Muscle of leg (tissue), 11 donors: ENCODE data around the gene MRPL10. TPM values are rescaled to one million over a fixed set of nuclear protein-coding genes. Genes with fewer than 3 reads are reported as not detected.

Experiments
- DNase-seq: peaks from one replicate; pipeline ENCODE4 v3.0.0; 2013
- H3K27ac ChIP-seq: one replicate; pipeline ENCODE4 v1.5.1; 2013; ENCODE audit warnings: mild to moderate bottlenecking, low read length, control low read depth
- H3K27me3 ChIP-seq: one replicate; pipeline ENCODE4 v1.6.1; 2013; ENCODE audit warnings: low read length; ENCODE audit not compliant: control insufficient read depth, insufficient read depth
- H3K36me3 ChIP-seq: one replicate; pipeline ENCODE4 v1.6.1; 2013; ENCODE audit warnings: low read length; ENCODE audit not compliant: control insufficient read depth, insufficient read depth
- H3K4me1 ChIP-seq: one replicate; pipeline ENCODE4 v1.6.1; 2013; ENCODE audit warnings: low read length; ENCODE audit not compliant: control insufficient read depth, insufficient read depth
- H3K4me3 ChIP-seq: one replicate; pipeline ENCODE4 v1.5.1; 2013; ENCODE audit warnings: low read length, control low read depth
- H3K9me3 ChIP-seq: replicated peaks from 2 replicates; pipeline ENCODE4 v1.6.1; 2013; ENCODE audit warnings: low read depth, low read length; ENCODE audit not compliant: control insufficient read depth
- WGBS: methylation state at CpG from one replicate; pipeline ENCODE4 v1.1.5; 2013; ENCODE audit warnings: missing lambda C conversion rate; ENCODE audit not compliant: insufficient coverage; 5-methylcytosine and 5-hydroxymethylcytosine counted together
- polyA plus RNA-seq, 8 donors: library from polyadenylated mRNA; unstranded; fragments of 120-200 nt; gene quantifications; one replicate each; pipeline versions ENCODE4 v1.2.1 to v1.2.3, GENCODE V29; 2013; ENCODE audit warnings: inconsistent platforms in 1 of 8, low replicate concordance in 1 of 8; ENCODE audit not compliant: insufficient read length in 8 of 8, insufficient read depth in 1 of 8
- total RNA-seq: library from RNA; stranded (reverse); fragments of 120-200 nt; gene quantifications from one replicate; pipeline ENCODE4 v1.2.4, GENCODE V29; 2013

The MRPL10 gene
- total and polyA plus RNA-seq, 9 donors: 37.5 to 62.9 (median 54.3) TPM

GRCh38 chr17:47808036-47808829 lies 23.1 kb downstream of the MRPL10 start:
- 90% methylated on average over 16 of the region's 20 CpGs for WGBS
- Histone ChIP-seq H3K9me3 (no peaks in the 10 kb centered on the region), H3K27me3 (no peaks in the 10 kb centered on the region), H3K27ac (no peak overlapping the region), H3K36me3 (peaks cover 56% of the 10 kb centered on the region), H3K4me3 (no peak overlapping the region), H3K4me1 (peaks cover 11% of the 10 kb centered on the region)
- peak; percentile 0 for DNase-seq

DNA sequence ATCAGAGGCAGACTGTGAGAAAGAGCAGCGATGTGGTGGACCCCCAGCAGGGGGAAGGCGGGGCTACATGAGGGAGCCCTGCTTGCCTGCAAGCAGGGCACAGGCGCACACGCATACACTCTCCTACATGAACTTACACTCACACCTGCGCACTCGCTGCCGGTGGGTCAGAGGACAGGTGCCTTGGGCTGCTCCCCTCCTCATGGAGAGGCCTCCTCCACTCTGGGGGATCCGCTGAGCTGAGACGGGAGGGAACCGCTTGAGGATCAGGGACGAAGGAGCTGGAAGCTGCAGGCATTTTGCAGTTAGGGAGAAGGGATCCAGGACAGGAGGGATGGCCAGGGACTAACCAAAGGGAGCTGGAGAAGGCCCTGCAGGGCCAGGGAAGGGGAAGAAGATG lies 23.9 kb downstream of the MRPL10 start:
- no peak overlapping the region for H3K27ac ChIP-seq
- no peaks in the 10 kb centered on the region for H3K9me3 ChIP-seq
- H3K4me1 ChIP-seq: peaks cover 11% of the 10 kb centered on the region
- H3K4me3 ChIP-seq: no peak overlapping the region
- no peaks in the 10 kb centered on the region for H3K27me3 ChIP-seq
- DNase-seq: peak; percentile 0
- peaks cover 48% of the 10 kb centered on the region for H3K36me3 ChIP-seq
- WGBS: 80% methylated on average over 7 of the region's 11 CpGs

DNA sequence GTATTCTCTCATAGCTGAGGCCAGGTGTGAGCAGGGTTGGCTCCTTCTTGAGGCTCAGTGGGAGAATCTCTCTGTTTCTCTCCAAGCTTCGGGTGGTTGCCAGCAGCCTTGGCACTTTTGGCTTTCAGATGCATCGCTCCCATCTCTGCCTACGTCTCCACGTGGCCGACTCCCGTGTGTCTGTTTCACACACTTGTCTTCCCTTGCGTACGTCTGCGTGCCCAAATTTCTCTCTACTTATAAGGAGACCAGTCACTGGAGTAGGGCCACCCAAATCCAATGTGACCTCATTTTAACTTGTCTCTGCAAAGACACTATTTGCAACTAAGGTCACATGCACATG lies 24.5 kb downstream of the MRPL10 start:
- Histone ChIP-seq H3K4me1 (peaks cover 11% of the 10 kb centered on the region), H3K9me3 (no peaks in the 10 kb centered on the region), H3K27ac (peak overlapping the region; percentile 20), H3K27me3 (no peaks in the 10 kb centered on the region), H3K36me3 (peaks cover 43% of the 10 kb centered on the region), H3K4me3 (no peak overlapping the region)
- WGBS: 88% methylated on average over 9 of the region's 9 CpGs
- DNase-seq: peak; percentile 2

- Histone ChIP-seq H3K4me3 (no peak overlapping the region), H3K4me1 (peaks cover 11% of the 10 kb centered on the region), H3K27ac (peak overlapping the region; percentile 35), H3K36me3 (peaks cover 41% of the 10 kb centered on the region), H3K9me3 (no peaks in the 10 kb centered on the region), H3K27me3 (no peaks in the 10 kb centered on the region)
- DNase-seq: peak; percentile 16
- WGBS: 79% methylated on average over 7 of the region's 16 CpGs
These were observed 25.1 kb downstream of the MRPL10 start for GRCh38 chr17:47806026-47806912.

DNA sequence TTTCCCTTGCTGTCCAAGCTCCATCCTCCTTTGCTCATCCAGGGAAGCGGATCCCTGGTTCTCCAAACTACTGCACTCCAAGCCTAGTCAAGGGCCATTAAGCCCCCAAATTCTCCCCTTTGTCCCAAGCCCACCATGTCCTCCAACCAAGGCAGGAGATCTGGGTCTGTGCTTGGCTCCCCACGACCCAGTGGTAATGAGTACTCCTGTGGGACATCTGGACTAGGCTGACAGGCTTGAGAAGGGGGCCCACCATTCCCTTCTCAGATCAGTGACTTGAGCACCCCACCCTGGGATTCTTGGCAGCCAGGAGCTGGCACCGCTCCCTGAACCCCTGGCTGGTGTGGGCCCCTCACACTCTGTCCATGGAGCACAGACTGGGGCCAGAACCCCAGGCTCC lies 26.9 kb downstream of the MRPL10 start:
- no peak overlapping the region for H3K27ac ChIP-seq
- DNase-seq: no peak
- no peaks in the 10 kb centered on the region for H3K9me3 ChIP-seq
- H3K4me3 ChIP-seq: no peak overlapping the region
- WGBS: 47% methylated on average over 3 of the region's 3 CpGs
- H3K4me1 ChIP-seq: peaks cover 11% of the 10 kb centered on the region
- peaks cover 28% of the 10 kb centered on the region for H3K36me3 ChIP-seq
- peaks cover 2% of the 10 kb centered on the region for H3K27me3 ChIP-seq

DNA sequence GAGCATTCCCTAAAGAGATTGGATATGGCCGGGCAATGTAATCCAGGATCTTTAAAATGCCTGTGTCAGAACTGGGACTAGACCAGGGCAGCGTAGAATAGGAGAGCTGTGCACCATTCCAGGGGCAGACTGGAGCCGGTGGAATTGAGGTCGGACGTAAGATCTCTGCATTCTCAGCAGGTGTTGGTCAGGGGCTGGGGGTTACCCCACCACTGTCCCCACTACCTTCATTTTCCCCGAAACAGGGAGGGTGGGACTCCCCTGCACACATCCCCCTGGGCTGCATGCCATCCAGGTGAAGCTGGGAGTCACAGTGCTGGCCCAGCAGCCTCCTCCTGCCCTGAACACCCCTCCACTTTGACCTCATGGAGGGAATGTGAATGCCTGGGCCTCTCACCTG lies 27.6 kb downstream of the MRPL10 start:
- no peak overlapping the region for H3K4me3 ChIP-seq
- DNase-seq: no peak
- no peaks in the 10 kb centered on the region for H3K9me3 ChIP-seq
- peaks cover 2% of the 10 kb centered on the region for H3K27me3 ChIP-seq
- H3K4me1 ChIP-seq: peaks cover 11% of the 10 kb centered on the region
- no peak overlapping the region for H3K27ac ChIP-seq
- WGBS: 52% methylated on average over 5 of the region's 6 CpGs
- peaks cover 21% of the 10 kb centered on the region for H3K36me3 ChIP-seq

GRCh38 chr17:47803201-47803600 lies 28.1 kb downstream of the MRPL10 start:
- H3K9me3 ChIP-seq: no peaks in the 10 kb centered on the region
- H3K27me3 ChIP-seq: peaks cover 2% of the 10 kb centered on the region
- no peak overlapping the region for H3K27ac ChIP-seq
- 28% methylated on average over 2 of the region's 5 CpGs for WGBS
- H3K4me3 ChIP-seq: no peak overlapping the region
- H3K4me1 ChIP-seq: peaks cover 11% of the 10 kb centered on the region
- DNase-seq: no peak
- peaks cover 16% of the 10 kb centered on the region for H3K36me3 ChIP-seq

DNA sequence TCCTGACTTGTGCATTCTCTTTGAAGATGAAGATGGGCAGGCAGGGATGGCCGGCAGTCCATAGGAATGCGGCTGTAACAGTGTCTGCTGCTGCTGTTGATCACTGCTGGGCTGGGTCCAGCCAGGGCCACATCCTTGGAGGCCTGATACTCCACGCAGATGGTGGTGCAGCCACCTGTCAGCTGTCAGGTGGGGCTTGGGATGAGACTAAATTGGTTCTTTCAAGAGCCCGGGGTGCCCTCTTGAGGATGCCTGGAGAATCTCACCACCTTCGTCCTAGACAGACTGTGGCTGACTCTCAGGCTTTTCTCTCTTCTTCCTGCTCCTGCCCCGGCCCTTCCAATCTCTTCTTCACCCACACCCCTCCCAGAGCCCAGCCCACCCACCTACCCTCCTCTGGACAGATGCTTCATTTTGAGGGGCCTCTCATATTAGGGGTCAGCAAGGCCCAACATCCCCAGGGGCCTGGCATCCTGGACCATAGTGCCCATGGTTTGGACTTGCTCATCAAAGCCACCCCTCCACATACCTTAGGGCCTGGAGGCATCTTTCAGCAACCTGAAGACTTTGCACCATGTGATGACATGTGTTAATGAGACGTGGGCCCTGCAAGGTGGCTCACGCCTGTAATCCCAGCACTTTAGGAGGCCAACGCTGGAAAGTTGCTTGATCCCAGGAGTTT lies 28.9 kb downstream of the MRPL10 start:
- peaks cover 2% of the 10 kb centered on the region for H3K27me3 ChIP-seq
- H3K9me3 ChIP-seq: no peaks in the 10 kb centered on the region
- 7% methylated on average over 6 of the region's 9 CpGs for whole genome bisulfite sequencing
- H3K27ac ChIP-seq: no peak overlapping the region
- DNase-seq: peak; percentile 59
- no peak overlapping the region for H3K4me3 ChIP-seq
- H3K4me1 ChIP-seq: peaks cover 11% of the 10 kb centered on the region
- H3K36me3 ChIP-seq: peaks cover 9% of the 10 kb centered on the region

DNA sequence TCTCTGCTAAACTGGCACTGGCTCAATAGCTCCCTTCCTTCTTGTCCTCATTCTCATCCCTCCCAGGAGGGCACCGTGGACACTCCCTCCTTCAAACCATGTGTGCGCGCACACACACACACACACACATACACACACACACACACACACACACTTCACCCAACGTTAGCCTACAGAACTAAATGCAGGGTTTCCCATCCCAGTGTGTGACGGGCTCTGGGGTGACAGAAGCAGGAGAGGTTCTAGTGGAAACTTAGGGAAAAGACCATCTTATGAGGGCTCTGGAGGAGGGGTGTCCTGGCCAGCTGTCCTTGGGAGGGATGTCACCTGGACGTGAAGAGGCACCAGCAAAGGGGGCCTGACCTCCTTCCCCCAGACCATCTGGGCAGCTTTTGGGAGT lies 29.4 kb downstream of the MRPL10 start:
- Histone ChIP-seq H3K27ac (no peak overlapping the region), H3K36me3 (peaks cover 3% of the 10 kb centered on the region), H3K27me3 (peaks cover 2% of the 10 kb centered on the region), H3K4me1 (peaks cover 9% of the 10 kb centered on the region), H3K9me3 (no peaks in the 10 kb centered on the region), H3K4me3 (no peak overlapping the region)
- no peak for DNase-seq
- WGBS: 48% methylated on average over 3 of the region's 6 CpGs
